ENCODE results near the gene DARS2.
A peak's percentile ranks its signal among the peaks of the same experiment; 100 is the strongest.
"Not testable (repeated sequence)": the region's sequence is repeated elsewhere in the genome, so short reads cannot be mapped to it uniquely, and the experiment has no call there.

DARS2 gene

DNA sequence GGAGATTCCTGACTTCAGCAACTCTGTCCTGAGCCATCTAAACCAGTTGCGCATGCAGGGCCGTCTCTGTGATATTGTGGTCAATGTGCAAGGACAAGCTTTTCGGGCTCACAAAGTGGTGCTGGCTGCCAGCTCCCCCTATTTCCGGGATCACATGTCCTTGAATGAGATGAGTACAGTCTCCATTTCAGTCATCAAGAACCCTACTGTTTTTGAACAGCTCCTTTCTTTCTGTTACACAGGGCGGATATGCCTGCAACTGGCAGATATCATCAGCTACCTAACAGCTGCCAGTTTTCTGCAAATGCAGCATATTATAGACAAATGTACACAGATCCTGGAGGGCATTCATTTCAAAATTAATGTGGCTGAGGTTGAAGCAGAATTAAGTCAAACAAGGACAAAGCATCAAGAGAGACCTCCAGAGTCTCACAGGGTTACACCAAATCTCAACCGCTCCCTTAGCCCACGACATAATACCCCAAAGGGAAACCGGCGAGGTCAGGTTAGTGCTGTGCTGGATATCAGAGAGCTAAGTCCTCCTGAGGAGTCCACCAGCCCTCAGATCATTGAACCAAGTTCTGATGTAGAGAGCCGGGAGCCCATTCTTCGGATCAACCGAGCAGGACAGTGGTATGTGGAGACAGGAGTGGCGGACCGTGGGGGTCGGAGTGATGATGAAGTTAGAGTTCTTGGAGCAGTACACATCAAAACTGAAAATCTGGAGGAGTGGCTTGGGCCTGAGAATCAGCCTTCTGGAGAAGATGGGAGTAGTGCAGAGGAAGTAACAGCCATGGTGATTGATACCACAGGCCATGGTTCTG lies 46.0 kb downstream of the DARS2 start:
- Histone ChIP-seq H3K4me1 (ENCODE audit: control insufficient read depth, low read depth, low read length) (peaks cover 9% of the 10 kb centered on the region), H3K27ac (ENCODE audit: low read length) (no peak overlapping the region), H3K27me3 (ENCODE audit: control insufficient read depth, insufficient read depth, low read length) (no peaks in the 10 kb centered on the region), H3K4me3 (ENCODE audit: low read length) (no peak overlapping the region), H3K36me3 (ENCODE audit: control insufficient read depth, low read depth, low read length) (peaks cover 38% of the 10 kb centered on the region), H3K9me3 (ENCODE audit: control insufficient read depth, low read depth, low read length) (peaks cover 4% of the 10 kb centered on the region), H3K9ac (ENCODE audit: low read length) (no peak overlapping the region)

DNA sequence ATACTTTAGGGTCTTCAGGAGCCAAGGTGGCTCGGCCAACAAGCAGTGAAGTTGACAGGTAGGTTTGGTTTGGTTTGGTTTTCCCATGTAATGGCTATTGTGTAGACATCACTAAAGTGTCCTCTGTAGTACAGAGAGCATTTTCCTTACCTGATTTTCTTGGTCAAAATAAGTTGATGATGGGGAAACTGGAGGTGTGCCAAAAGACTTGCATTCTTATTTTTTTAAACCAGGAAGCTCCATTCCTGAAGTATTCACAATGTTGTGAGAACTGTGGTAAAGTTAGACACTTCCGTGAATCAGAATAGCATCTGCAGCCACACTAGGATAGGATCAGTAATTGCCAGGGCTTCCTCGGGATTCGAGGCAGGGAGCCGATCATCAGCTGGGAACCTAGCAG lies 46.6 kb downstream of the DARS2 start:
- H3K27ac ChIP-seq (ENCODE audit: low read length) = no peak overlapping the region
- no peak overlapping the region for H3K4me3 ChIP-seq (ENCODE audit: low read length)

DNA sequence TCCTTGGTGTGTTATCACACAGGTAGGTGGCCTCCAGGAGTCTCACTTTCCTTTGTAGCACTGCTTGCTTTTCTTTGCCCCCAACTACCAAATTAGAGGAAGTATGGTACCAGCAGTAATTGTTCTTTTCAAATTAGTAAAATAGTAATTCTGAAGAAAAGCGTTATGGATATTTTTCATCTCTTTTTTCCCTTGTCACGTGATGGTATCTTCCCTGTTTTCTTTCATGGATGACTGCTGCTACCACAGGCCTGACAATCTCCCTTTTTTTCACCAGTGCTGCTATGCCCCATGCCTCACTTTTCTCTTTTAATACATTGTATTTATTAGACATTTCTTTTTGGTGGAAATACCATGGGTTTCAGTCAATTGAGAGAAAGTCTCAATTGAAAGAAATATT lies 47.0 kb downstream of the DARS2 start:
- Histone ChIP-seq H3K4me1 (ENCODE audit: control insufficient read depth, low read depth, low read length) (peaks cover 6% of the 10 kb centered on the region), H3K9ac (ENCODE audit: low read length) (no peak overlapping the region), H3K27me3 (ENCODE audit: control insufficient read depth, insufficient read depth, low read length) (no peaks in the 10 kb centered on the region), H3K4me3 (ENCODE audit: low read length) (no peak overlapping the region), H3K36me3 (ENCODE audit: control insufficient read depth, low read depth, low read length) (peaks cover 29% of the 10 kb centered on the region), H3K27ac (ENCODE audit: low read length) (no peak overlapping the region), H3K9me3 (ENCODE audit: control insufficient read depth, low read depth, low read length) (peaks cover 4% of the 10 kb centered on the region)

More for the DNA sequence above, 46.6 kb downstream of the DARS2 start:
- H3K27me3 ChIP-seq (ENCODE audit: control insufficient read depth, insufficient read depth, low read length) = no peaks in the 10 kb centered on the region
- H3K9me3 ChIP-seq (ENCODE audit: control insufficient read depth, low read depth, low read length) = peaks cover 4% of the 10 kb centered on the region
- no peak overlapping the region for H3K9ac ChIP-seq (ENCODE audit: low read length)
- H3K4me1 ChIP-seq (ENCODE audit: control insufficient read depth, low read depth, low read length) = peaks cover 6% of the 10 kb centered on the region
- peaks cover 32% of the 10 kb centered on the region for H3K36me3 ChIP-seq (ENCODE audit: control insufficient read depth, low read depth, low read length)

DNA sequence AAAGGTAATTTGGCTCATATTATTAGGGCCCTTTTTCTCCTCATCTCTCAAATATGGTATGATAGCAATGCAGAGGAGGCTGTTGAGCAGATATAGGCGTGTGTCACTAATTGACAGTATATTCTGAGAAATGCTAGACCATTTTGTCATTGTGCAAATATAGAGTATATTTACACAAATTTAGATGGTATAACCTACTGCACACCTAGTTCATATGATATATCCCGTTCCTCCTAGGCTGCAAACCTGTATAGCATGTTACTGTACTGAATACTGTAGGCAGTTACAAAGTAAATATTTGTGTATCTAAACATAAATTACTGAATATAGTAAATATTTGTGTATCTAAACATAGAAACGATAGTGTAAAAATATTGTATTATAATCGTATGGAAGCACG lies 52.3 kb downstream of the DARS2 start:
- Histone ChIP-seq H3K4me1 (ENCODE audit: control insufficient read depth, low read depth, low read length) (no peaks in the 10 kb centered on the region), H3K36me3 (ENCODE audit: control insufficient read depth, low read depth, low read length) (peaks cover 19% of the 10 kb centered on the region), H3K9me3 (ENCODE audit: control insufficient read depth, low read depth, low read length) (no peaks in the 10 kb centered on the region), H3K27me3 (ENCODE audit: control insufficient read depth, insufficient read depth, low read length) (no peaks in the 10 kb centered on the region), H3K9ac (ENCODE audit: low read length) (no peak overlapping the region), H3K27ac (ENCODE audit: low read length) (no peak overlapping the region), H3K4me3 (ENCODE audit: low read length) (no peak overlapping the region)

DNA sequence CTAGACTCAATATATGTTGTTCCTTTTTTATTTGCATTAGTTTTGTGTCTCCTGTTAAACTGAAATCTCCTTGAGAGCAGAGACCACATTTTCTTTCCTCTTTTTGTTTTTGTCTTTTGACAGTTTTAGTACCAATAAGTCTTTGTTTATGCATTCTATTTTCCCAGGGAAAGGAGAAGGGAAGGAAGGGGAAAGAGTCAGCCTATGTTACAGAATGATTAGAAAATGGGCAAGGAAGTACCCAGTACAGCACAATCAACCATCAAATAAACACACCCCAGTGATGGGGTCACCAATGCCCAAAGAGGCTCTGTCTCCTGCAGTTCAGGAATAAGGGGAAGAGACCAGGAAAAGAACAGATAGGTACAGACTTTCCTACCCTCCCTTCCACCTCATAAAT lies 53.8 kb downstream of the DARS2 start:
- no peak overlapping the region for H3K27ac ChIP-seq (ENCODE audit: low read length)
- H3K9me3 ChIP-seq (ENCODE audit: control insufficient read depth, low read depth, low read length) = no peaks in the 10 kb centered on the region
- peaks cover 19% of the 10 kb centered on the region for H3K36me3 ChIP-seq (ENCODE audit: control insufficient read depth, low read depth, low read length)
- no peak overlapping the region for H3K9ac ChIP-seq (ENCODE audit: low read length)
- H3K4me3 ChIP-seq (ENCODE audit: low read length) = no peak overlapping the region
- no peaks in the 10 kb centered on the region for H3K27me3 ChIP-seq (ENCODE audit: control insufficient read depth, insufficient read depth, low read length)
- H3K4me1 ChIP-seq (ENCODE audit: control insufficient read depth, low read depth, low read length) = no peaks in the 10 kb centered on the region

DNA sequence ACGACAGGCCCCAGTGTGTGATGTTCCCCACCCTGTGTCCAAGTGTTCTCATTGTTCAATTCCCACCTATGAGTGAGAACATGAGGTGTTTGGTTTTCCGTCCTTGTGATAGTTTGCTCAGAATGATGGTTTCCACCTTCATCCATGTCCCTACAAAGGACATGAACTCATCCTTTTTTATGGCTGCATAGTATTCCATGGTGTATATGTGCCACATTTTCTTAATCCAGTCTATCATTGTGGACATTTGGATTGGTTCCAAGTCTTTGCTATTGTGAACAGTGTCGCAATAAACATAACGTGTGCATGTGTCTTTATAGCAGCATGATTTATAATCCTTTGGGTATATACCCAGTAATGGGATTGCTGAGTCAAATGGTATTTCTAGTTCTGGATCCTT lies 56.6 kb downstream of the DARS2 start:
- not testable (repeated sequence) for H3K27ac ChIP-seq (ENCODE audit: low read length); H3K9me3 ChIP-seq (ENCODE audit: control insufficient read depth, low read depth, low read length); H3K4me3 ChIP-seq (ENCODE audit: low read length); H3K4me1 ChIP-seq (ENCODE audit: control insufficient read depth, low read depth, low read length); H3K9ac ChIP-seq (ENCODE audit: low read length); H3K27me3 ChIP-seq (ENCODE audit: control insufficient read depth, insufficient read depth, low read length)
- H3K36me3 ChIP-seq (ENCODE audit: control insufficient read depth, low read depth, low read length) = peaks cover 18% of the 10 kb centered on the region

DNA sequence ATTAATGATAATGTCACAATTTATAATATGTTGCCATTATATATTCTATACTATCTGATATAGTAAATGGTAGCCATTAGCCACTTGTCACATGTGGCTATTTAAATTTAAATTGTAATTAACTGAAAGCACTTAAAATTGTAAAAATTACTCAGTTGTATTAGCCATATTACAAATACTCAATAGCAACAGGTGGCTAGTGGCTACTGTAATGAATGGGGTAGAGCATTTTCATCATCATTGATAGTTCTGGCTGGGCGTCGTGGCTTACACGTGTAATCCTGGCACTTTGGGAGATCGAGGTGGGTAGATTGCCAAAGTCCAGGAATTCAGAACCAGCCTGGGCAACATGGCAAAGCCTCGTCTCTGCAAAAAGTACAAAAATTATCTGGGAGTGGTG lies 60.2 kb downstream of the DARS2 start:
- Histone ChIP-seq H3K4me3 (ENCODE audit: low read length) (no peak overlapping the region), H3K4me1 (ENCODE audit: control insufficient read depth, low read depth, low read length) (peaks cover 24% of the 10 kb centered on the region), H3K27me3 (ENCODE audit: control insufficient read depth, insufficient read depth, low read length) (no peaks in the 10 kb centered on the region), H3K27ac (ENCODE audit: low read length) (no peak overlapping the region), H3K9me3 (ENCODE audit: control insufficient read depth, low read depth, low read length) (no peaks in the 10 kb centered on the region), H3K36me3 (ENCODE audit: control insufficient read depth, low read depth, low read length) (peaks cover 10% of the 10 kb centered on the region), H3K9ac (ENCODE audit: low read length) (no peak overlapping the region)

DNA sequence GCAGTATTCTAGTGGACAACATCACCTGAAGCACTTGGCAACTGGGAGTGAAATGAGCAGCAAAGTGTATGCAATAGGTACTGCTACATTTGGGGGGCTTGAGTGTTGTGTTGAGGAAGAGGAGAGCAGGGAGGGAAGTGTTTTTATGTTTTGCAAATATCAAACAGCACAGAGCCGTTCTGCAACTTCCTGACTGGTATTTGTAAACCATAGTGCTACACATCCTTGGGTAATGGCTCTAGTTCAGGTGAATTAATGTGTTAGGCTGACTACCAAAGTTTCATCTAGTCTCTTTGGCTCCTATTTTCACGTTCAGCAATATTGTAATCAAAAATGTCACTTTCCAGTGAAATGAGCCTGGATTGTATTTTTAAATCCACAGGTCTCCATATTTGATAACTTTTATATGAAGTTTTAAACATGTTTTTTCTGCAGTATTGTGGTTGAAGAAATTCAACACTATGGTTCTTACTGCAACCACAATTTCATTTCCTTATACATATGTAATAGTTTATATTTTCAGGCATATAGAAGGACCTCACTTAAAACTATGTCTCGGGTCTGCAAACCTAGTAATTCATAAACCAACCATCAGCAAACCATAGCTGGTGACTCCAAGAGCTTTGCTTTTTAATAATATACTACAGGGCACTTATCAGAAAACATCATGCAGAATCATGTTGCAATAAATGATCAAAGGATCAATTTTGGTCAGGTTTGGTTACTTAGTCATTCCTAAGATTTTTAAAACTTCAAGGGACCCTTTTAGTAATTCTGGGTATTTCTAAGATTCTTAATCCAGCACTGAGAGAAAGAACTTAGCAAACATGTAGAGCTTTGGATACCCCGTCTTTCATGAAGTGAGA lies 62.5 kb downstream of the DARS2 start:
- no peaks in the 10 kb centered on the region for H3K27me3 ChIP-seq (ENCODE audit: control insufficient read depth, insufficient read depth, low read length)
- H3K4me3 ChIP-seq (ENCODE audit: low read length) = no peak overlapping the region
- H3K36me3 ChIP-seq (ENCODE audit: control insufficient read depth, low read depth, low read length) = peaks cover 10% of the 10 kb centered on the region
- no peaks in the 10 kb centered on the region for H3K9me3 ChIP-seq (ENCODE audit: control insufficient read depth, low read depth, low read length)
- H3K27ac ChIP-seq (ENCODE audit: low read length) = no peak overlapping the region
- peaks cover 32% of the 10 kb centered on the region for H3K4me1 ChIP-seq (ENCODE audit: control insufficient read depth, low read depth, low read length)
- no peak overlapping the region for H3K9ac ChIP-seq (ENCODE audit: low read length)

DNA sequence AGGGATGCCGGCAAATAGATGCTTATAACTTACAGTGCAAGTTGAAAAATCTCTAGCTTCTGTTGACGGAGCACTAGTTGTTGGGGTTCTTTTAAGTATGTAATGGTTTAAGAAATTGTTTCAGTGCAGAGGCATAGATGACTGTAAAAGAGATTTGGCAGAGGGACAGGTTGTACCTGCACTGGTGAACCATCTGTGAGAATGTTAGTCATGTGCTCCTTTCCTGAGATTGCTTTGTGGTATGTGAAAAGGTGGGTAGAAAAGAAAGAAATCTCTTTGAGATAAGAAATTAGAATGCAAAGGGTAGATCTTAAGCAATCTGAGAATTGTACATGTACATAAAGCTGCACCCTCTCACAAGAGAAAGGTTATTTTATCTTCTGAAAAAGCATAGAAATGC lies 63.2 kb downstream of the DARS2 start:
- H3K27me3 ChIP-seq (ENCODE audit: control insufficient read depth, insufficient read depth, low read length) = no peaks in the 10 kb centered on the region
- H3K4me1 ChIP-seq (ENCODE audit: control insufficient read depth, low read depth, low read length) = peaks cover 32% of the 10 kb centered on the region
- H3K4me3 ChIP-seq (ENCODE audit: low read length) = no peak overlapping the region
- peaks cover 10% of the 10 kb centered on the region for H3K36me3 ChIP-seq (ENCODE audit: control insufficient read depth, low read depth, low read length)
- H3K27ac ChIP-seq (ENCODE audit: low read length) = peak overlapping the region; percentile 30
- H3K9me3 ChIP-seq (ENCODE audit: control insufficient read depth, low read depth, low read length) = no peaks in the 10 kb centered on the region
- no peak overlapping the region for H3K9ac ChIP-seq (ENCODE audit: low read length)

DNA sequence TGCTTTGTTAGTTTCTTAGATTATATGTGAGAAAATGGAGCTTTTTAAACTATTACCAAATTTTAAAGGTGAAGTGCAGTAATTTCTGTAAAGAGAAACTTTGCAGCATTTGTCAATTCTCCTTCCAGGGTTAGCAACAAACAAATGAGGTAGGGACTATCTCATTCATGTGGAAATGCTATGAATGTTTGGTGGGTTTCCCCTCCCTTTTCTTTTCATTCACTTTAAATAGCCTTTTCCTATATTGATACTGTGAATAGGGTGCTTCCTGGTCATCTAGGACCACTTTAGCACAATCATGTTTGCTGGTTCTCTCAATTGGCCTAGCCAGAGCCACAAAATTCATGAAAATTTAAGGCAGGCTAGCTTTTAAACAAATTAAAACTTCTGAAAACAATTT lies 64.3 kb downstream of the DARS2 start:
- peak overlapping the region; percentile 10 for H3K4me3 ChIP-seq (ENCODE audit: low read length)
- H3K27me3 ChIP-seq (ENCODE audit: control insufficient read depth, insufficient read depth, low read length) = no peaks in the 10 kb centered on the region
- peak overlapping the region; percentile 24 for H3K27ac ChIP-seq (ENCODE audit: low read length)
- H3K9ac ChIP-seq (ENCODE audit: low read length) = no peak overlapping the region
- peaks cover 32% of the 10 kb centered on the region for H3K4me1 ChIP-seq (ENCODE audit: control insufficient read depth, low read depth, low read length)
- H3K36me3 ChIP-seq (ENCODE audit: control insufficient read depth, low read depth, low read length) = peaks cover 10% of the 10 kb centered on the region
- H3K9me3 ChIP-seq (ENCODE audit: control insufficient read depth, low read depth, low read length) = no peaks in the 10 kb centered on the region

DNA sequence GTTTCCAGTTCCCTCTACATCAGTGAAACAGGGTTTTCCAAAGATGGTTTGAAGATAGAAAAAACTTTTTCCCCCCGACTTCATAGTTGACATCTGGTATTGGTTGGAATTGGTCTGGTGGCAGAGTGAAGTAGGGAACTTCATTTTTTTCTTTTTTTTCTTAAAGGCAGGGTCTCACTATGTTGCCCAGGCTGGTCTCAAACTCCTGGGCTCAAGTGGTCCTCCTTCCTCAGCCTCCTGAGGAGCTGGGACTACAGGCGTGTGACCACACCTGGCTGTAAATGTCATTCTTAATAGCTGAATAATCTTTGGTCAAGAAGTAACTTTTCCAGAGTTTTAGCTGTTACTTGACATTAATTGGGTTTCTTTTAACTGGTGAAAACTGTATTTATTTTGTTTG lies 65.4 kb downstream of the DARS2 start:
- peak overlapping the region; percentile 18 for H3K27ac ChIP-seq (ENCODE audit: low read length)
- H3K36me3 ChIP-seq (ENCODE audit: control insufficient read depth, low read depth, low read length) = peaks cover 10% of the 10 kb centered on the region
- H3K4me3 ChIP-seq (ENCODE audit: low read length) = no peak overlapping the region
- H3K9me3 ChIP-seq (ENCODE audit: control insufficient read depth, low read depth, low read length) = no peaks in the 10 kb centered on the region
- no peak overlapping the region for H3K9ac ChIP-seq (ENCODE audit: low read length)
- H3K27me3 ChIP-seq (ENCODE audit: control insufficient read depth, insufficient read depth, low read length) = no peaks in the 10 kb centered on the region
- peaks cover 32% of the 10 kb centered on the region for H3K4me1 ChIP-seq (ENCODE audit: control insufficient read depth, low read depth, low read length)

Measured in iPS-18a (cell line).